ENCODE data around the gene FGD5.

DNA sequence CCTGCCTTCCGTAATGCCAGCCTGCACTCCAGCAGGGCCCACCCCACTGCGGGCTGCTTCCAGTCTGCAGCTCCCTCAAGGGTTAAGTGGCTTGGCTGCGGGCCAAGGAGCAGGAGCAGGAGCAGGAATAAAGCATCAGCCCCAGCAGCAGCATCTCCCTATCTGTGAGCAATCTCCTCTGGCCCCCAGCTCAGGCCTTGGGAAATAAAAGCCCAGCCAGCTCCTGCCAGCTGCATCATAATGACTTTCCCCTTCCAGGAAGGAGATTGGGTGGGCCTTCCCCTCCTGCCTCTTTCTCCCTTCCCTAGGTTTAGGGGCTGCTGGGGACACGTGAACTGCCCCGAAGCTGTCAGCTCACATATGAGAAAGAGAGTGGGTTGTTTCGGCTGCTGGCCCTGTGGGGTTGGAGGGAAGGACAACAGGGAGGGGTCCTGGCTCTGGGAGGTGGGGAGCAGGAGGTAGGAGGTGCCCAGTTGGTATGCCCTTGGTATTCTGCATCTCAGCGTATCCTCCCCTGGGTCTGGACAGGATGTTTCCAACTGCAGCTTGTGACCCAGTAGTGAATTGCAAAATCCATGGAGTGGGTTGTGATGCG lies 34.6 kb upstream of the FGD5 start:
- TF ChIP-seq, protein P1, sequence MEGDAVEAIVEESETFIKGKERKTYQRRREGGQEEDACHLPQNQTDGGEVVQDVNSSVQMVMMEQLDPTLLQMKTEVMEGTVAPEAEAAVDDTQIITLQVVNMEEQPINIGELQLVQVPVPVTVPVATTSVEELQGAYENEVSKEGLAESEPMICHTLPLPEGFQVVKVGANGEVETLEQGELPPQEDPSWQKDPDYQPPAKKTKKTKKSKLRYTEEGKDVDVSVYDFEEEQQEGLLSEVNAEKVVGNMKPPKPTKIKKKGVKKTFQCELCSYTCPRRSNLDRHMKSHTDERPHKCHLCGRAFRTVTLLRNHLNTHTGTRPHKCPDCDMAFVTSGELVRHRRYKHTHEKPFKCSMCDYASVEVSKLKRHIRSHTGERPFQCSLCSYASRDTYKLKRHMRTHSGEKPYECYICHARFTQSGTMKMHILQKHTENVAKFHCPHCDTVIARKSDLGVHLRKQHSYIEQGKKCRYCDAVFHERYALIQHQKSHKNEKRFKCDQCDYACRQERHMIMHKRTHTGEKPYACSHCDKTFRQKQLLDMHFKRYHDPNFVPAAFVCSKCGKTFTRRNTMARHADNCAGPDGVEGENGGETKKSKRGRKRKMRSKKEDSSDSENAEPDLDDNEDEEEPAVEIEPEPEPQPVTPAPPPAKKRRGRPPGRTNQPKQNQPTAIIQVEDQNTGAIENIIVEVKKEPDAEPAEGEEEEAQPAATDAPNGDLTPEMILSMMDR (IDR thresholded peaks at IDR 0.05) = no peak
- no peak for TF ChIP-seq EZH2 (IDR thresholded peaks at IDR 0.05; ENCODE audit: borderline replicate concordance, insufficient read depth, low read depth, low read length, poor library complexity, severe bottlenecking)
